HG02678 (cell line): ENCODE results near the gene POLD2.

Experiments
- ATAC-seq: cut with Tn5 transposase; IDR thresholded peaks from one replicate; pipeline ENCODE4 v1.9.1; 2021; ENCODE audit warnings: mild to moderate bottlenecking, moderate library complexity; ENCODE audit not compliant: unreplicated experiment

The POLD2 gene

DNA sequence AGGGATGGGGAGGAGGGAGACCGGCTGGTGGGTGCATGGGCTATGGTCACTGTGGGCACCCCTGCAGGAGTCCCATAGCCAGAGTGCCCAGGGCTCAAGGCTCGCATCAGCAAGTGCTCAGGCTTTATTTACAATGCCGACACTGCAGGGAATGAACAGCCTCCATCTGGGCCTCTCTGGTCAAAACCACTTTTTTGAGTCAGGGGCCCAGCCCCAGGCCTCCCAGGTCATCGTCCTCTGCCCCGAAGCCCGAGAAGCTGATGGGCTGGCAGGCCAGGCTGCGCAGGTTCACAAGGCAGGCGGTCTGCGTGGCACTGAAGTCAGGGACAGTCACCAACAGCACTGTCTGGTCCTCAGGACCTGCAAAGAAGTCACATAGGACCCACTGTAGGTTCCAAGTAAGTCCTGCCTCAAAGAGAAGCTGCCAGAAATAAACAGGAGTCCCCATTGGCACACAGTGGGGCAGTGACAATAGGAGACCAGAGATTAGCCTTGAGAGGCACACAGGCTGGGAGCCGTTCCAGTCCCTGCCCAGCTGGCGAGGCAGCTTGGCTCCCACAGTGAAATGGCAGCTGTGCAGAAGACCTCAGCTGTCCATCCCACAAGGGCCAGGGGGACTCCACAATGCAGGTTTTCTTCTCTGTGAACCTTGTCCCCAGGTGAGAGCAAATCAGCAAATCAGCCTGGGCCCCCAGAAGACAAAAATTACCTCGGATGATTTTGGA, 8.6 kb downstream of the POLD2 start:
- ATAC-seq, result no peak

DNA sequence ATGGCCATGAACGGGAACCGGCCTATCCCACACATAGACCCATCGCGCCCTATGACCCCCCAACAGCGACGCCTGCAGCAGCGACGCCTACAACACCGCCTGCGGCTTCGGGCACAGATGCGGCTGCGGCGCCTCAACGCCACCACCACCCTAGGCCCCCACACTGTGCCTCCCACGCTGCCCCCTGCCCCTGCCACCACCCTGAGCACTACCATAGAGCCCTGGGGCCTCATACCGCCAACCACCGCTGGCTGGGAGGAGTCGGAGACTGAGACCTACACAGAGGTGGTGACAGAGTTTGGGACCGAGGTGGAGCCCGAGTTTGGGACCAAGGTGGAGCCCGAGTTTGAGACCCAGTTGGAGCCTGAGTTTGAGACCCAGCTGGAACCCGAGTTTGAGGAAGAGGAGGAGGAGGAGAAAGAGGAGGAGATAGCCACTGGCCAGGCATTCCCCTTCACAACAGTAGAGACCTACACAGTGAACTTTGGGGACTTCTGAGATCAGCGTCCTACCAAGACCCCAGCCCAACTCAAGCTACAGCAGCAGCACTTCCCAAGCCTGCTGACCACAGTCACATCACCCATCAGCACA, 9.5 kb downstream of the POLD2 start:
- ATAC-seq, result no peak

DNA sequence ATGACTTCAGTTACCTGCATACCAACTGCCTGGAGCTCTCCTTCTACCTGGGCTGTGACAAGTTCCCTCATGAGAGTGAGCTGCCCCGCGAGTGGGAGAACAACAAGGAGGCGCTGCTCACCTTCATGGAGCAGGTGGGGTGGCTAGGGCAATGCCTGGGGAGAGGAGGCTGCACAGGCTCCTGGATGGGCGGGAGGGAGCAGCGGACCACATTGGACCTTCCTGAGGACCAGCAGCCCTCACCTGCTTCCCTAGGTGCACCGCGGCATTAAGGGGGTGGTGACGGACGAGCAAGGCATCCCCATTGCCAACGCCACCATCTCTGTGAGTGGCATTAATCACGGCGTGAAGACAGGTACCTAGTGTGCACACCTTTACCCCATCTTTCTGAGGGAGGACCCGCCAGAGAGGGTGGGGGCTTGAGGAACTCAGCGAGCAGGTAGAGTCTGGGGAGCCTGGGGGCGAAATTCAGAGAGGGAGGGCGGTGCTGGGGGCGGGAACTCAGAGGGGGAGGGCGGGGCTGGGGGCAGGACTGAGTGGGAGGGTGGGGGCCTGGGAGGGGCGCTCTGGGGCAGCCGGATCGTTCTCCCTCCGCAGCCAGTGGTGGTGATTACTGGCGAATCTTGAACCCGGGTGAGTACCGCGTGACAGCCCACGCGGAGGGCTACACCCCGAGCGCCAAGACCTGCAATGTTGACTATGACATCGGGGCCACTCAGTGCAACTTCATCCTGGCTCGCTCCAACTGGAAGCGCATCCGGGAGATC, 10.2 kb downstream of the POLD2 start:
- no peak for ATAC-seq

DNA sequence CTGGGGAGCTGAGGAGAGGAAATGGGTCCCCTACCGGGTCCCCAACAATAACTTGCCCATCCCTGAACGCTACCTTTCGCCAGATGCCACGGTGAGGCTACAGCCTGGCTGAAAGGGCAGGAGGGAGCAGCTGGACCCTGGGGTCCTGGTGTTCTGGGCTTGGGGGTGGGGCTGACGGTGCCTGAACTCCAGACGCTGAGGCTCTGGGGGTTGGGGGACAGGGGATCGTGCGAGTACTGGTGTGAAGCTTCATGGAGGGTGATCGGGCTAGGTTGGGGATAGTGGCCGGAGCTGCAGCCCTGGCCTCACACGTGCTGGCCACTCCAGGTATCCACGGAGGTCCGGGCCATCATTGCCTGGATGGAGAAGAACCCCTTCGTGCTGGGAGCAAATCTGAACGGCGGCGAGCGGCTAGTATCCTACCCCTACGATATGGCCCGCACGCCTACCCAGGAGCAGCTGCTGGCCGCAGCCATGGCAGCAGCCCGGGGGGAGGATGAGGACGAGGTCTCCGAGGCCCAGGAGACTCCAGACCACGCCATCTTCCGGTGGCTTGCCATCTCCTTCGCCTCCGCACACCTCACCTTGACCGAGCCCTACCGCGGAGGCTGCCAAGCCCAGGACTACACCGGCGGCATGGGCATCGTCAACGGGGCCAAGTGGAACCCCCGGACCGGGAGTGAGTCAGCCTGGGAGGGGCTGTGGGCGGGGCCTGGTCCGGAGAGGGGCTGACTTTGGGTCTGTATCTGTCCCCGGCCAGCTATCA, 10.9 kb downstream of the POLD2 start:
- ATAC-seq, result no peak

DNA sequence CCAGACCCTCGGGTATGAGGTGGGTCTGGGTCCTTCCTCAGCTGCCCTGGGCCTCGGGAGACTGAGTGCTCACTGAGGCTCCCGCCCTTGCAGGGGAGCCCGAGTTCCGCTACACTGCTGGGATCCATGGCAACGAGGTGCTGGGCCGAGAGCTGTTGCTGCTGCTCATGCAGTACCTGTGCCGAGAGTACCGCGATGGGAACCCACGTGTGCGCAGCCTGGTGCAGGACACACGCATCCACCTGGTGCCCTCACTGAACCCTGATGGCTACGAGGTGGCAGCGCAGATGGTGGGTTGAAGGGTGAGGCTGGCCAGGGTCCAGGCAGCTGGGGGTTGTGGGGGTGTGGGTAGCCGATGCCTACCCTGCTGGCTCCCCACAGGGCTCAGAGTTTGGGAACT, 11.6 kb downstream of the POLD2 start:
- ATAC-seq, result no peak

DNA sequence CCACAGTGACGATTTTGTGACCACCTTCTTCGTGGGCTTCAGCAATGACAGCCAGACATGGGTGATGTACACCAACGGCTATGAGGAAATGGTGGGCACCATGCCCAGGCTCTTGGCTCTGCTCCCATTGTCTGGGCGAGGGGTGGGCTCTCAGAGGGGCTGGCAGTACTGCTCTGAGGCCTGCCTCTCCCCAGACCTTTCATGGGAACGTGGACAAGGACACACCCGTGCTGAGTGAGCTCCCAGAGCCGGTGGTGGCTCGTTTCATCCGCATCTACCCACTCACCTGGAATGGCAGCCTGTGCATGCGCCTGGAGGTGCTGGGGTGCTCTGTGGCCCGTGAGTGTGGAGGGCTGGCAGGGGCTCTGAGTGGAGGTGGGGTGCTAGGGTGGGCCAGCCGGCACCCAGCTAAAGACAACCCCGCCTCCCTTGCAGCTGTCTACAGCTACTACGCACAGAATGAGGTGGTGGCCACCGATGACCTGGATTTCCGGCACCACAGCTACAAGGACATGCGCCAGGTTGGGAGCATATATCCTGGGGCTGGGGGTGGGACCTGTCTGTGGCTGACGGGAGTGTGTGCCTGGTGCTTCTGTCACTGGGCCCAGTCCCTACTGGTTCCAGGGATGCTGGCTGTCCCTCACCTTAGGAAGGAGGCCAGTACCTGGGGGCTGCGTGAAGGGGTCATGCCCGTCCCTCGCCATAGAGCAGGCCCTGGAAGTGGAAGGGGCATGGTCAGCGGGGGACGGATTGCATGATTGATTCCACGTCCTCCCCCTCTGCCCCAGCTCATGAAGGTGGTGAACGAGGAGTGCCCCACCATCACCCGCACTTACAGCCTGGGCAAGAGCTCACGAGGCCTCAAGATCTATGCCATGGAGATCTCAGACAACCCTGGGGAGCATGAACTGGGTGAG, 12.4 kb downstream of the POLD2 start:
- no peak for ATAC-seq

DNA sequence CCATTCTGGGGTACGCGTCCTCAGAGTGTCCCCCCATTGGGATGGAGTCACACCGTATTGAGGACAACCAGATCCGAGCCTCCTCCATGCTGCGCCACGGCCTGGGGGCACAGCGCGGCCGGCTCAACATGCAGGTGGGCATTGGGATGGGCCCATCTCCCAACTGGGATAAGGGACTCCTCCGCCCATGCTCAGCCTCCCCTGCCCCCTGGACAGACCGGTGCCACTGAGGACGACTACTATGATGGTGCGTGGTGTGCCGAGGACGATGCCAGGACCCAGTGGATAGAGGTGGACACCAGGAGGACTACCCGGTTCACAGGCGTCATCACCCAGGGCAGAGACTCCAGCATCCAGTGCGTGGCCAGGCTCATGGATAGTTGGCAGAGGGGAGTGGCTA, 13.4 kb downstream of the POLD2 start:
- no peak for ATAC-seq

DNA sequence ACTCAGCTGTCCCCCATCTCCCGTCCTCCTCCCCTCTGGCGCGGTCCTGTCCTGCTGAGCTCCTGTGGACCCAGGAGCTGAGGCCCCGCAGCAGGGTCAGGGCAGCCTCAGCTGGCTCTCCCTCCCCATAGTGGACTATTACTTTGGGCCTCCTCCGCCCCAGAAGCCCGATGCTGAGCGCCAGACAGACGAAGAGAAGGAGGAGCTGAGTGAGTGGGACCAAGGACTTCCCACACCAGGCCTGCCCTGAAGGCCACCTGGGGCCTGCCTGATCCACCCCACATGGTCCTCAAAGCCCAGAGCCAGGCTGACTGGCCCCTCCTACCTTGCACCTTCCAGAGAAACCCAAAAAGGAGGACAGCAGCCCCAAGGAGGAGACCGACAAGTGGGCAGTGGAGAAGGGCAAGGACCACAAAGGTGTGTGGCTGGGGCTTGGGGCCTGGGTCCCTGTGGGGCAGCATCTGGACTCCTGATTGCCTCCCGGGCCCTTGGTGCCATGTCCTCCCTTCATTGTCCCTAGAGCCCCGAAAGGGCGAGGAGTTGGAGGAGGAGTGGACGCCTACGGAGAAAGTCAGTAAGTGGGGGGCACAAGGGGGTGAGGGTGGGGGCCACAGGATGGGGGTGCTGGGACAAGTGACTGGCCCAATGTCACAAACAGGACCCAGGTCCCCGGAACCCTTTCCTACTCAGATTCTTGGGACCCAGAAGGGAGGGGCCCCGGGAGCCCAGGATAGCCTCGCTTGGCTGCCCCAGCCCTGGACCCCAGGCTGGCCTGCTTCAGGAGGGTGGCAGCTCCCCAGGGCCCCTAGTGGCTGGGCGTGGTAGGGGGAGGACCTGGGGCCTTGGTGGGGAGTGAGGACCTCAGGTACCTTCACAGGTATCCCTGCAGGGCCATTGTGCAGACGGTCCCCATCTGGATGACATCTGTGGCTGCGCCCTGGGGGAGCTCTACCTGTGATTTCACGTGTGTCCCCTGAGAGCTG, 14.3 kb downstream of the POLD2 start:
- no peak for ATAC-seq

DNA sequence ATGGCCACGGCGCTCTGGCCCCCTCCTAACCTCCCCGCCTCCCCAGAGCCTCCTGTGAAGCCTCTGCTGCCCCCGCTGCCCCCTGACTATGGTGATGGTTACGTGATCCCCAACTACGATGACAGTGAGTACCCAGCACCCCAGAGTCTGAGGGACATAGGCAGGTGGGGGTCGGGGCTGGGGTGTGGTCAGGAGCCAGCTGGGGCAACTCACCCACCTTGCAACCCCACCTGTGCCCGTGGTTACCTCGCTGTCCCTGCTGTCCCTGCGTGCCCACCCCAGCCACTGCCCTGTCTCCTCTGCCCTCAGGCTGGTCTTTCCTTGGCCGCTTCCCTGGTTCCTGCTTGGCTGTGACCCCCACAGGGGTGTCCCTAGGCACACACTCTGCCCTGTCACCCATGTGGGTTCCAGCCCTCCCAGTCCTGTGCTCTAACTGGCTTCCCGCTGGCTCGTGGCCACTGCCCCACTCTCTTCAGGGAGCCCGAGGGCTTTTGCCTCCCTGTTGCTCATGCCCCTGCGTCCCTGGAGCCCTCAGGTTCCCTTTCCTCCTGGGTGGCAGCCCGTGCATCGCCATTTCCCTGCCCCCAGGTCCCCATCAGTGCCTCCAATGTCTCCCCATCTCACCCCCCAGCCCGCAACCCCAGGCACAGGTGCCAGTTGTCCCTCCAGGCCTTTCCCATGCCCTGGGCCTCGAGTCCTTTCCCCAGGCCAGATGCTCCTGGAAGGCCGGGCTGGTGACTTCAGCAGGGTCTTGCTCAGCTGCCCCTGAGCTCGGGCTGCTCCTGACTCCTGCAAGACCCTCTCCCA, 15.2 kb downstream of the POLD2 start:
- ATAC-seq, result no peak

DNA sequence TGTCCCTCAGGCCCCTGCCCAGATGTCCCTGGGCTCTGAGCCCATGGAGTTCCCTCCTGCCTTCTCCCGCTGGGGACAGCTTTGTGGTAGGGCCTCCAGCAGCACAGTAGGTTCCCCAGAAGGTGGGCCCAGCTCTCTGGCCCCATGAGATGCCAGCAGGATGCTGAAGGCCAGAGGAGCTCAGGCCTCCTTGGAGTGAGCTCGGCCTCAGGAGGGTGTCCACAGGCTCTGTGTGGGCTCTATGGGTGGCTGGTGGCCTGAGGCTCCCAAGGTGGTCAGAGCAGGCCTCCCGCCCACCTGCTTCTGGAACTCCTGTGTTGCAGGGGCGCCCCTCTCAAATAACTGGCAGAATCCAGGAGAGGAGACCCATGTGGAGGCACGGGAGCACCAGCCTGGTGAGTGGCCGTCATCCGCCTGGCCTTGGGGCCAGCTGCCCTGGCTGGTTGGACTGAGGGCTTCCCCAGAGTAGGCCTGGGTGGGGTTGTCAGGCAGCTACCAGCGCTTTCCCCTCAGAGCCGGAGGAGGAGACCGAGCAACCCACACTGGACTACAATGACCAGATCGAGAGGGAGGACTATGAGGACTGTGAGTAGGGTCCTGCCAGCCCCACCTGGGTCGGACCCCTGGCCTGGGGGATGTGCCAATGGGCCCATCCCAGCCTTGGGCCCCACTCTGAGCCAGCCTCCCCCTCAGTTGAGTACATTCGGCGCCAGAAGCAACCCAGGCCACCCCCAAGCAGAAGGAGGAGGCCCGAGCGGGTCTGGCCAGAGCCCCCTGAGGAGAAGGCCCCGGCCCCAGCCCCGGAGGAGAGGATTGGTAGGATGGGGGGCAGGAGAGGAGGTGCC, 16.0 kb downstream of the POLD2 start:
- ATAC-seq, result no peak

DNA sequence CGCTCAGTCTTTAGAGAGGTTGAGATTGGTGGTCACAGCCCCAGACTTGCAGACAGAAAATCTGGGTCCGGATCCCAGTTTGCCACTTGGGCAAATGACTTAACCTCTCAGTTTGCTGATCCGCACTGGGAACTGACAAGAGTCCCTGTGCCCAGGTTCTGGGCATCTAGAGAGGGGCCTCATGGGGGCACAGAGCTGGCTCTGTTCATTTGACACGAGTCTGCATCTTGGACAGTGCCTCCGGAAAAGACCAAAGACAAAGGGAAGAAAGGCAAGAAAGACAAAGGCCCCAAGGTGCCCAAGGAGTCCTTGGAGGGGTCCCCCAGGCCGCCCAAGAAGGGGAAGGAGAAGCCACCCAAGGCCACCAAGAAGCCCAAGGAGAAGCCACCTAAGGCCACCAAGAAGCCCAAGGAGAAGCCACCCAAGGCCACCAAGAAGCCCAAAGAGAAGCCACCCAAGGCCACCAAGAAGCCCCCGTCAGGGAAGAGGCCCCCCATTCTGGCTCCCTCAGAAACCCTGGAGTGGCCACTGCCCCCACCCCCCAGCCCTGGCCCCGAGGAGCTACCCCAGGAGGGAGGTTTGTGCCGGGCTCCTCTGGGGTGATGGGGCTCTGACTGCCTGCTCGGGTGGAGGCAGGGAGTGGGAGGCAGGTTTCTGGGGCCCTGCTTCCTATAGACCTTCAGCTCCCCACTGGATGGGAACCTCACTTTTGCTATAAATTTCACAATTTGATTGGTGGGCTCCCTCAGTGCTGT, 16.9 kb downstream of the POLD2 start:
- ATAC-seq, result no peak

DNA sequence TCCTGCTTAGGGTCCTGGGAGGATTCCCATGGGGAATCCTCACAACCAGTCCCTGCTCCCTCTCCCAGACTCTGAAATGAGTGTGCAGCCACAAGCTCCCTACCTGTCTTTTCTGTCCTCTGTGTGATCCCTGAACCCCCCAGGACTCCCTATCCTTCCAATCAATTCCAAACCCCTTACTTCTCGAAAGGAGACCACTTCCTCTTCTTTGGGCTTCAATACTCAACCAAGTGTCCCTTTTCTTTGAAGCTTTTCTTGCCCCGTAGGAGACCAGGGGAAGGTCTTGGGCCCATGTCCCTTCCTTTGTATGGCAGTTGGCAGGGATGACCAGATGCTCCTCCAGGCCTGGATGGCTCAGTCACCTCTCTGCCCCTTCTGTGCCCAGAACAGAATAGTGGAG, 17.5 kb downstream of the POLD2 start:
- no peak for ATAC-seq

DNA sequence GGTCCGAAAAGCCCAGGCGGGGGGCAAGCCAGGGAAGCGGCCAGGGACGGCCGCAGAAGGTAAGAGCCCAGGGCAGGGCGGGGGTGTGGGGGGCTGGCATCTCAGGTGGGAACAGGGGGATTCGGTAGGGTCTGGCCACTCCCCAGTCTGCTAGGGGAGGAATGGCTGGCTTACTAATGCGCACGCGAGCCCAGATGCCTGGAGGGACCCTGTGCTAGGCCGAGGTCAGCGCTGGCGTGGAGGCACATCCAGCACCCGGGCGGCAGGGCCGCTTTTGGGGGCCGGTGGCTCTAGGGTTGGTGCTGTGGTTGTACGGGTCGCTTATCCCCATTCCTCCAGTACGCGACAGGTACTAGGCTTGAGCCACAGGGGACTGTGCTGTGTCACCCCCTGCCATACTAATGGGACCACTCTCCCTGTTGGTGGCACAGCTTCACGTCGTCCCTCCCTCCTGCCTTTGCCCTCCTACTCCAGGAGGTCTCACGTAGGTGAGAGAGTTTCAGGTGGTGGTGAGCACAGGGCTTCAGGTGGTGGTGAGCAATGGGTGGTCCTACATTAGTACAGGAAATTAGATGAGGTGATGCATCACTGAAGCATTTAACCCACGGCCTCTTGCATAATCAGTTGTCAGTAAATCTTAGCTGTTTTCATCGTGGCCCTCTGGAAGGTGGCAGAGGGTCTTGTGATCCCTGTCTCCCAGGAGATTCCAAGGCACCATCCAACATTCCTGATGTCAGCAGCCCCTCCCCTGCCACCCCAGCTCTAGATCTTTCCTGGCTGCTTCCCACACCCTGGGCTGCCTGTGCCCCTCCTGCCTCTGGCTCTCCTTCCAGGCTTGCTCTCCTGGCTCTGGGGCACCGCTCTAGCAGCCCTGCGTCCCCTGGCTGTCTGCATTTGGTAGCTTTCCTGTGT, 18.2 kb downstream of the POLD2 start:
- no peak for ATAC-seq

DNA sequence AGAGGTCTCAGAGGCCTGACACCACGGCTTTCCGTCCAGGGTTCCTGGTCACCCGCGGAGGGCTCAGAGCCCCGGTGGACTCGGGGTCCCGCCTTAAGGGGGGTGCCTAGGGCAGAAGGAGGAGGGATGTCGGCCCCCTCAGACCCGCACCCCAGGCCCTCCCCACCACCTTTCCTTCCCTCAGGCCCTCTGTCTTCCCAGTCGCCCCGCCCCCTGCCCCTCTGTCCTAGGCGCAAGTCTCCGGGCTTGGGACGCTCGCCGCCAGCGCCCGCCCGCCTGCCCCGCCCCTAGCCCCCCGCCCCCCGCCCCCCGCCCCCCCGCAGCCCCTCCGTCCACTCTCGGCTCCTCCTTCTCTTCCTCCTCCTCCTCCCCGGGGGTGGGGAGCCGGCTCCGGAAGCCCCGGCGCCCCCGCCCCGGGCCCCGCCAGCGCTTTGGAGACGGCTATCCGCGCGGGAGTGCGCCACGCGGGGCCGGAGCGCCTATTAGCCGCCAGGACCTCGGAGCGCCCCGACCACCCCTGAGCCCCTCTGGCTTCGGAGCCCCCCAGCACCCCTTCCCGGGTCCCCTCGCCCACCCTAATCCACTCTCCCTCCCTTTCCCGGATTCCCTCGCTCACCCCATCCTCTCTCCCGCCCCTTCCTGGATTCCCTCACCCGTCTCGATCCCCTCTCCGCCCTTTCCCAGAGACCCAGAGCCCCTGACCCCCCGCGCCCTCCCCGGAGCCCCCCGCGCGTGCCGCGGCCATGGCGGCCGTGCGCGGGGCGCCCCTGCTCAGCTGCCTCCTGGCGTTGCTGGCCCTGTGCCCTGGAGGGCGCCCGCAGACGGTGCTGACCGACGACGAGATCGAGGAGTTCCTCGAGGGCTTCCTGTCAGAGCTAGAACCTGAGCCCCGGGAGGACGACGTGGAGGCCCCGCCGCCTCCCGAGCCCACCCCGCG, 19.2 kb downstream of the POLD2 start, which contains the start of gene AEBP1:
TSS of gene AEBP1 (plus strand) at position 423 of the 937 bp plus-strand sequence. CDS start at position 744, 321 bp downstream.
- ATAC-seq, result no peak

DNA sequence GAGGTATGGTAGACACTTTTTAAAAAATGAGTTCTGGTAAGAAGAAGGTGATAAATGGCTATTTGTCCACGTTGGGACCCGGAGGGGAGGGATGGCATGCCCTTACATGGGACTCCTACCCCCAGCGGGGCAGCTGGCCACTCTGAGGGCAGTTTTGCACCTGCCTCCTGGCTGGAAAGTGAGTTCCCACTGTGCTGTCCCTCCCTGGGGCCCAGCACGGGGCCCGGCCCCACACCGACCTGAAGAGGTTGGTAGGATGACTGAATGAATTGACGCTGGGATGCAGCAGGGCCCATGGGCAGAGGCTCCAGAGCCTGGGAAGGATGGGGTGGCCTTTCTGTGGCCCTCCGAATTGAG, 19.8 kb downstream of the POLD2 start:
- ATAC-seq, result no peak
